Measurements from ENCODE around the gene ATP2C1. TPM values are rescaled to one million over a fixed set of nuclear protein-coding genes. Genes with fewer than 3 reads are reported as not detected.

Gene ATP2C1
- total and polyA plus RNA-seq, 2 of the 4 experiments (the other 2 are of a cell fraction) = 41.4 to 50.2 TPM

DNA sequence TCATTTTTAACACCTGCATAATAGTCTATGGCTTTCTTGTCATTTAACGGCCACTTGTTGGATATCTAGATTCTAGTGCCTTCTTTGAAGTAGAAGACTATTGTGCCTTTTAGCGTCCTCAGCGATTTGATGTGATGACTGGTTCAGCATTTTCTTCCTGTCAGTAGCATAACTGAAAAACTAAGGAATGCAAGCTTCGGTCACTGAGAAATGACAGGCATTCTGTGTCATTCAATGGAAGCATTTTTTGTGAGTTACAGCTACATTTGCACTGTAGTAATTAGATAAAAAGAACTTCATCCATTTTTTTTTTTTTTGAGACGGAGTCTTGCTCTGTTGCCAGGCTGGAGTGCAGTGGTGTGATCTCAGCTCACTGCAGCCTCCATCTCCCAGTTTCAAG lies 143.1 kb downstream of the ATP2C1 start:
- Histone ChIP-seq H3K36me3 (ENCODE audit: control insufficient read depth, insufficient read depth, low read length) (no peaks in the 10 kb centered on the region), H3K18ac (ENCODE audit: low read depth, low read length) (no peak overlapping the region), H2BK15ac (ENCODE audit: low read depth, low read length) (no peak overlapping the region), H3K9me3 (ENCODE audit: control insufficient read depth, insufficient read depth, low read length) (no peaks in the 10 kb centered on the region), H3K27ac (ENCODE audit: insufficient read depth, low read length) (no peak overlapping the region), H2AFZ (replicated peaks; ENCODE audit: low read length, poor library complexity) (no peak overlapping the region), H2AK5ac (ENCODE audit: low read depth, low read length) (no peak overlapping the region), H2BK120ac (ENCODE audit: low read depth, low read length) (no peak overlapping the region), H4K20me1 (ENCODE audit: insufficient read depth, low read length) (peaks cover 4% of the 10 kb centered on the region; the same call in 1 of the 2 replicates), H3K14ac (replicated peaks; ENCODE audit: low read depth, low read length) (no peak overlapping the region), H4K5ac (ENCODE audit: low read depth, low read length) (no peak overlapping the region), H3K56ac (ENCODE audit: extremely low read depth, insufficient read depth, low read length) (no peak overlapping the region), H3K4me3 (ENCODE audit: insufficient read depth, low read depth, low read length) (no peak overlapping the region), H3K4ac (ENCODE audit: low read depth, low read length) (no peak overlapping the region), H4K8ac (ENCODE audit: low read depth in 2 of 2, low read length in 2 of 2) (no peak overlapping the region), H3K9me1 (ENCODE audit: insufficient read depth, low read length) (no peaks in the 10 kb centered on the region), H2BK20ac (ENCODE audit: low read depth, low read length) (no peak overlapping the region), H3K23ac (ENCODE audit: low read depth, low read length) (no peak overlapping the region), H2BK5ac (ENCODE audit: low read depth, low read length, poor library complexity, severe bottlenecking) (no peak overlapping the region), H4K91ac (ENCODE audit: insufficient read depth, low read depth, low read length) (no peak overlapping the region), H3K4me1 (ENCODE audit: control insufficient read depth, insufficient read depth, low read length) (peaks cover 4% of the 10 kb centered on the region), H3K9ac (ENCODE audit: low read depth, low read length) (no peak overlapping the region), H2AK9ac (replicated peaks; ENCODE audit: low read depth, low read length, poor library complexity) (no peak overlapping the region), H3K79me1 (ENCODE audit: low read depth in 1 of 2, low read length in 2 of 2) (no peaks in the 10 kb centered on the region), H3K4me2 (ENCODE audit: low read depth, low read length) (no peak overlapping the region), H3K27me3 (ENCODE audit: control insufficient read depth, insufficient read depth, low read length) (no peaks in the 10 kb centered on the region)
- TF ChIP-seq SMC3 (IDR thresholded peaks at IDR 0.05; ENCODE audit: low read depth, low read length) (no peak), RAD21 (IDR thresholded peaks at IDR 0.05; ENCODE audit: low read length) (no peak), CEBPB (IDR thresholded peaks at IDR 0.05; ENCODE audit: low read depth, low read length) (no peak), NFE2L2 (IDR thresholded peaks at IDR 0.05; ENCODE audit: low read depth, low read length) (no peak), RCOR1 (IDR thresholded peaks at IDR 0.05; ENCODE audit: insufficient replicate concordance, low read length) (no peak), POLR2A (IDR thresholded peaks at IDR 0.05; ENCODE audit: low read depth, low read length) (no peak)
- no peak for ATAC-seq (ENCODE audit: low read depth)
- 93% methylated on average over 2 of the region's 5 CpGs; no CpG with 5 or more reads in 1 of the 2 experiments for WGBS, 2 experiments (ENCODE audit: extremely low coverage in 2 of 2, insufficient read length in 1 of 2)
- in situ Hi-C loops (cut with MboI; ENCODE audit: low sequenced_read_pairs) = loop anchor here (25.0 kb wide), 2 partner anchors 450 to 1000 kb away; partner anchors contain the start of gene CPNE4
- DNase-seq = no peak
- ChIA-PET CTCF (interaction anchor here (0.6 to 1.2 kb wide), 3 partner anchors 10 to 701 kb away, joined by 3 to 5 read pairs (median 3); no protein-coding TSS in a partner anchor), POLR2A (ENCODE audit: unreplicated experiment) (no interaction called here)
- dilution Hi-C loops (cut with HindIII; ENCODE audit: low sequenced_read_pairs, unreplicated experiment) = no loop called here
- intact Hi-C loops (cut with micrococcal nuclease) = loop anchor here (10.0 kb wide), 3 partner anchors 188 to 762 kb away; no protein-coding TSS in a partner anchor
- no TSS peak for BruUV-seq (replicated peaks)

Measured in IMR-90 (cell line).